RKO (cell line): ENCODE results near the gene KHK.

Experiments used
- DNase-seq: peaks from one replicate; pipeline ENCODE4 v3.0.0-alpha.2; 2016; ENCODE audit warnings: low spot score

KHK gene

DNA sequence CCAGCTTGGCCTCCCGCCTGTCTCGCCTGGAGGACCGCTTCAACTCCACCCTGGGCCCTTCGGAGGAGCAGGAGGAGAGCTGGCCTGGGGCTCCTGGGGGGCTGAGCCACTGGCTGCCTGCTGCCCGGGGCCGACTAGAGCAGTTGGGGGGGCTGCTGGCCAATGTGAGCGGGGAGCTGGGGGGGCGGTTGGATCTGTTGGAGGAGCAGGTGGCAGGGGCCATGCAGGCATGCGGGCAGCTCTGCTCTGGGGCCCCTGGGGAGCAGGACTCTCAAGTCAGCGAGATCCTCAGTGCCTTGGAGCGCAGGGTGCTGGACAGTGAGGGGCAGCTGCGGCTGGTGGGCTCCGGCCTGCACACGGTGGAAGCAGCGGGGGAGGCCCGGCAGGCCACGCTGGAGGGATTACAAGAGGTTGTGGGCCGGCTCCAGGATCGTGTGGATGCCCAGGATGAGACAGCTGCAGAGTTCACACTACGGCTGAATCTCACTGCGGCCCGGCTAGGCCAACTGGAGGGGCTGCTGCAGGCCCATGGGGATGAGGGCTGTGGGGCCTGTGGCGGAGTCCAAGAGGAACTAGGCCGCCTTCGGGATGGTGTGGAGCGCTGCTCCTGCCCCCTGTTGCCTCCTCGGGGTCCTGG is 3.7 kb upstream of the KHK start:
- no peak for DNase-seq

DNA sequence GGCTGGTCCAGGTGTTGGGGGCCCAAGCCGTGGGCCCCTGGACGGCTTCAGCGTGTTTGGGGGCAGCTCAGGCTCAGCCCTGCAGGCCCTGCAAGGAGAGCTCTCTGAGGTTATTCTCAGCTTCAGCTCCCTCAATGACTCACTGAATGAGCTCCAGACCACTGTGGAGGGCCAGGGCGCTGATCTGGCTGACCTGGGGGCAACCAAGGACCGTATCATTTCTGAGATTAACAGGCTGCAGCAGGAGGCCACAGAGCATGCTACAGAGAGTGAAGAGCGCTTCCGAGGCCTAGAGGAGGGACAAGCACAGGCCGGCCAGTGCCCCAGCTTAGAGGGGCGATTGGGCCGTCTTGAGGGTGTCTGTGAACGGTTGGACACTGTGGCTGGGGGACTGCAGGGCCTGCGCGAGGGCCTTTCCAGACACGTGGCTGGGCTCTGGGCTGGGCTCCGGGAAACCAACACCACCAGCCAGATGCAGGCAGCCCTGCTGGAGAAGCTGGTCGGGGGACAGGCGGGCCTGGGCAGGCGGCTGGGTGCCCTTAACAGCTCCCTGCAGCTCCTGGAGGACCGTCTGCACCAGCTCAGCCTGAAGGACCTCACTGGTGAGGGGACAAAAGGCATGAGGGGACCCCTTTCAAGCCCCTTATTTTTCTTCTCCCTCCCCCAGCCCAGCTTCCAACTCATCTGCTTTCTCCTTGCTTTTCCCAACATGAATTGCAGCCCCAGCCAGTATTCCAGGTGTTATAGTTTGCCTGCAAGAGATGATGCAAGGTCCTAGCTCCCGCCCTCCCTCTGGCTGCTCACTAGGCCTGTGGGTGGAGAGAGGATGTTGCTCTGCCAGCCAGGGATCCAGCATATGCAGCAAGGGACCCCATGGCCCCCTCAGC is 2.9 kb upstream of the KHK start:
- no peak for DNase-seq

DNA sequence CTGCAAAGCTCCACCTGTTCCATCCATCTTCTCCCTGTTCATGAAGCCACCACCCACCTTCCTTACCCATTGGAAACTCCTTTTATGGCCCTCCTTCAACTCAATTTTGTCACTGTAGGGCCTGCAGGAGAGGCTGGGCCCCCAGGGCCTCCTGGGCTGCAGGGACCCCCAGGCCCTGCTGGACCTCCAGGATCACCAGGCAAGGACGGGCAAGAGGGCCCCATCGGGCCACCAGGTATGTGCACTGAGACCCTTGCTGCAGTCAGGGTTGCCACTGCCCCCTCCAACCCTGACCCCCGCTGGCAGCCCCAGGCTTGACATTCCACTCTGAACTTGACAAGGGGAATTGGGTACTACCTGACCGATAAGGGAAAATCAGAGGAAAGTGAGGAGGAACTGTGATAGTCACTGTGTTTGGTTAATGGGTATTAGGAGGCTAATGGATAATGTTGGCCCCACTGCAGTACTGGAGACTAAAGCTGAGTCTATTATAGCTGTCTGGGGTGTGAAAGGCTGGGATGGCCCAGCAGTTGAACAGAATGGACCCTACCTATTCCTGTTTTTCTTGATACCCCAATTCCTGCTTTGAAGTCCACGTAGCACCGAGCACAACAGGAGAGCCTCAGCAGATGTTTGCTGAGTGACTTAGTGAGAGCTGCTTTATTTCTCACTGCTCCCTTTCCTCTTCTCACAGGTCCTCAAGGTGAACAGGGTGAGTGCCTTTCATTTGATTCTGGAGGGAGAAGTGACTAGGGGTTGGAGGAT is 2.1 kb upstream of the KHK start:
- no peak for DNase-seq

- DNase-seq = no peak
Measured at GRCh38 chr2:27085062-27085672, 1.4 kb upstream of the KHK start.

- DNase-seq = peak; percentile 70
Measured at GRCh38 chr2:27085673-27086089, 891 bp upstream of the KHK start.

DNA sequence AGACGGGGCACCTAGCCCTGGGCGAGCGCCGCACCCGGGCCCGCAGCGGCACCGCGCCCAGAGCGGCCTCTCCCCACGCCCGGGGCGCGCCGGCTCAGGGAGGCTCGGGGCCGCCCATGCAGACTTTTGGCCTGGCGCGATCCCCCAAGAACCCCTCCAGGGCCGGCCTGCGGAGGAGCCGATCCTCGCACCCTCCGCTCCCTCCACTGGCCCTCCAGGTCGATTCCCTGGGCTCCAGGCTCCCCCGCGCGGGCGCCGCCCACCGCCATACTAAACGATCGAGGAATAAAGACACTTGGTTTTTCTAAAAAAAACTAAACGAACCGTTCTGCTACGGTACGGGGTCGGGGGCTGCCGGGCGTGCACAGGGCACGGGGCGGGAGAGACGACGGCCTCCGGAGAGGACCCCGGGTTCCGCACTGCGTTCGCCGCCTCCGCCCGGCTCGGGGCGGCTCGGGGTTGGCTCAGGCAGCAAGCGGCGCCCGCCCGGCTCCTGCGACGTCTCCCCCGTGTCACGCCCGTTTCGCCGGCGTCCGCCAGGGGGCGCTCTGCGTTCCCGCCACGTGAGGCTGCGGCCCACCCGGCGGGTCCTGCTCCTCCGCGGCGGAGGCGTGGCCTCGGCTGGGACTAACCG is 365 bp upstream of the KHK start:
- peak; percentile 92 for DNase-seq

GRCh38 chr2:27087823-27088410 is 1.3 kb downstream of the KHK start:
- DNase-seq = no peak

- DNase-seq = no peak
Measured at GRCh38 chr2:27088634-27089033, 2.1 kb downstream of the KHK start.

DNA sequence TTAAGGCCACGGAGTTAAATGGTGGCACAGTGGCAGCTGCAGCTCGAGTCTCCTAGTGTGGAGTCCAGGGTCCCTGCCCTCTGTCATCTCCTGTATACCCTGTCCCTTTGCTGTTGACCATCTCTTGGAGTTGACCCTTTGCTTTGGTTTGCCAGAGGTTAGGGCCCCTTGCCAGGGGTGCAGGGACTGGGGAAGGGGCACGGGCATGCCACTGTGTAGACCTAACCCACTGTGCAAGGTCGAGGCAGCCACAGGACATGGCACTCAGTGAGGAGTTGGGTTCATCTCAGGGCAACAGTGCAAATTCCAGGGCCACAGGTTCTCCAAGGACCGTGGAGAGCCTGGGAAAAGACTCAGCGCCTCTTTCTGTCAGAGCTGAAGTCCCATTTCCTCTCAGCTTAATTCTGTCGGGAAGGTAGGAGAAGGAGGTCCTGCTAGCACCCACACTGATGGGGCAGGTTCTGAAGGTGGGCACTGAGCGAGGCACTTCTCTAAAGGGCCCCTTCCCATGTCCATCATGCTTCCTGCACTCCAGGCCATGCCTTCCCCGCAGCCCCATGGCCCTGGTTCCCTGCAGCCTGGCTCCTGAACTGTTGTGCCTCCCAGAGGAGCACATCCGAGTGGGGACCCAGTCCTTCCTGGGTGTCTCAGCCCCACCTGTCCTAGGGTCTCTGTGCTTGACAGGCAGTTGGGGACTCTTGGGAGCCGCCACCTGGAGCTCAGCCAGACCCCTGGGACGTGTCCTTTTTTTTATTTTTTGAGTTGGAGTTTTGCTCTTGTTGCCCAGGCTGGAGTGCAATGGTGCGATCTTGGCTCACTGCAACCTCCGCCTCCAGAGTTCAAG is 2.8 kb downstream of the KHK start:
- DNase-seq = no peak

- DNase-seq = no peak
Measured at GRCh38 chr2:27091746-27092695, 5.4 kb downstream of the KHK start.

DNA sequence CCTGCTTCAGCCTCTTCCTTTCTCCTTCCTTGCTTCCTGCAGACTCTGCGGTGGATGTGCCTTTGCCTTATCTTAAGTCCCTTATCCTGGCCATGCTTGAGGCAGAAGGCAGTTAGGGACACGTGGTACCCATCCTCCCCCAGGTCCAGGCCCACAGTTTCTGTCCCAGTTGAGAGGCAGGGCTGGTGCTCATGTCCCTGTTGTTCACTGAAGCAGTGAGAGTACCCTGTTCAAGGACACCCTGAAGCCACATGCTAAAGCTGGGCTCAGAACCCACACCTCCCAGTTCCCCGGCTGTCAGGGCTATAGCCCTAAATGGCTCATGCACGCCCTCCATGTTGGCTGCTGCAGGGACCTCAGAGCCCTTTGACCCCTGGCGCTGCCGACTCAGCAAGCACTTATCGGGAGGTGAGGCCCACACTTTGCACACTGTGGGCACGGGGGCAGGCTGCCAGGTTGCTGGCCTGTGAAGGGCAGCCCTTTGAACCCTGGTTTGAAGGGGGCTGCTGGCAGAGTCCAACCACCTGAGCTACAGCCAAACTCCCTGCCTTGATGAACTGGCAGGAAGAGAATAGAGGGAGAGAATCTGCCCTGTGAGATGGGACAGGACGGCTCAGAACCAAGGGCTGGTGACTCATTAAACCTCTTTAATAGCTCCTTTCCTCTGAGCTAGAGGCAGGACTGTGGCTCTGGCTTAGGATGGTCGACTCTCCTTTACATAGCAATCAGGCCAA is 6.3 kb downstream of the KHK start:
- no peak for DNase-seq

- DNase-seq = no peak
Measured at GRCh38 chr2:27093430-27094352, 7.1 kb downstream of the KHK start.

DNA sequence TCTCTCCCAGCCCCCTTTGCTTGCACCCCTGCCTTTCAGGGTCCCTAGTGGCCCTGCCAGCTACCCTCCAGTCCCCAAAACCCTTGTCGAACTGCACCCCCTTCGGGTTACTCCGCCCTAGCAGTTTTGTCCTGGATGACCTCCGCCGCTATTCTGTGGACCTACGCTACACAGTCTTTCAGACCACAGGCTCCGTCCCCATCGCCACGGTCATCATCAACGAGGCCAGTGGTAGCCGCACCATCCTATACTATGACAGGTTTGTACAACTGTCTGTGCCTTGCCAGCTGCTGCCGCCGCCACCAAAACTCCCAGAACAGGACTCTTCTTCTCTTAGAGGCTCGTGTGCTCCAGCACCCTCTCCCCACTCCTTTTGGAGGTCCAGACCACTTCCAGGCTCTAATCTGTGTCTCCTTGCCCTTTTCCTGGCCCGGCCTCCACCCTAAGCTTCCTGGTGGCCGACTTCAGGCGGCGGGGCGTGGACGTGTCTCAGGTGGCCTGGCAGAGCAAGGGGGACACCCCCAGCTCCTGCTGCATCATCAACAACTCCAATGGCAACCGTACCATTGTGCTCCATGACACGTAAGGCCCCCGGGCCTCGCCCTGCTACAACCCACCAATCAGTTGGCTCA is 7.9 kb downstream of the KHK start:
- no peak for DNase-seq

DNA sequence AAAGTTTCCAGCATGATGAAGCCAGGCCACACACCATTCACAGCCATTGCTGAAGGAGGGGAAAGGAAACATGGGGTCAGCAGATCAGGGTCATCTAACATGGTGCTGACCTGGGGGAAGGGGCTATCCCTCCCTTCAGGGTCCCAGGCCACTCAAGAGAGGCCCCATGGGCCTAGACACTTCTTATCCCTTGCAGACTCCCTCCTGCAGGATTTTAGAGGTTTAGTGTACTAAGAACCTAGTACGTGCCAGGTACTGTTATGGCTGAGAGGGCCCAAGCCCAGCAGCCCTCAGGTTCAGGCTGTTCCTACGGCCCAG is 8.8 kb downstream of the KHK start:
- DNase-seq = no peak

DNA sequence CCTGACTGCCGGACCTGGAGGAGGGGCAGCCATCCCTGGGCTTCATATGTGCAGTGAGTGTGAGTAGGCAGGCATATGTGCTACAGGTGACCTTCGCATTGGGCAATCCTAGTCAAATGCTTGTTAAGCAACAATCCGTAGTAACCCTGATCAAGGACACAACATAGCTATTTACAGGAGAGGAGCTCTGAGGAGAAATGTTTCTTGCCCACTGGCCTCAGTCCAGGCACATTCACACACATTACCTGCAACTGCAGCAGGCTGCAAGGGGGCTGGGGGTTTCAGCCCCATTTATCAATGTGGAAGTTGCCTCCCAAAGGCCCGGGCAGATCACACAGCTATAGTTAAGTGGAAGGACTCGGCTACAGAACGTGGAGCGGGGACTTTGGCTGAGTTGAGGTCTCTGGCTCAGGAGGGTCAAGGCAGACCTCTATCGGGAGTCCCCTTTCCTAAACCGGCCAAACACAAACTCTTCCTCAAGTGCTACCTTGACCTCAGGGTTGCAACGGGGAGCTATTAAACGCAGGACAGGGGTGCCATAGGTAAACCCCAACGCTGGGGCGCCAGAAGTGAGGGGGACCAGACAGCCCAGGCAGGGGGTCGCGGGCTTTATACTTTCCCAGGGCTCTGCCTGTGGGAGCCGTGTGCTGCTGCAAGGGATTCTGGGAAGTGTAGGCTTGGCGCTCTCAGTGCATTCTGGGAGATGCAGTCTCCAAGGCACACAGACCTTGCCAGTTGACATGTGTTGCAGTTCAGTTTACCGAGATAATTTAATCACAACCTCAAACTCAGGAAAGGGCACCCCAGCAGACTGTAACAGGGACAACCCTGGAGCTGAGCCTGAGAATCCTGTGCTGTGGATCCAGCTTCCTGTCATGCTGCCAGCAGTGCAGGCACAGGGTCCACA is 9.4 kb downstream of the KHK start:
- peak; percentile 36 for DNase-seq

DNA sequence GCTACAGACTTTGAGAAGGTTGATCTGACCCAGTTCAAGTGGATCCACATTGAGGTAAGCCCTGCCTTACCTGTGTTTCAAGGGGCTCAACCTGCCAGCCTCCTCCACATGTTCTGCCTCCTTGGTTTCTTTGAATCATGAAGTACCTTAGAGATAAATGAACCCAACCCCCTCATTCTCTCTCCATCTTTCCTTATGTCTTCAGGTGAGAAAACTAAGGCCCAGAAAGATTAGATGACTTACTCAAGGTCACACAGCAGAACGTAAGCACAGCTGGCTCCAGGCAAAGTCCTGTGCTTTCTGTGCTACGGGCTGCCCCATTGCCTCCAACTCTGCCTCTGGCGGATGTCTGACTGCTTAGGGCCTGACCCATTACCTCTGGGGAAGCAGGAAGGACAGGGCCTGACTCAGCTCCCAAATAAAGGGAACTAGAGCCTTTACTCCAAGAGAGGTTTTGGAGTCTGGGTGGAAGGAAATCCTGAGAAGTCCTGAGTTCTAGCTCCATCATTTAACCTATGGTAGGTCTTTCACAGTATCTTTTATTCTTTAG is 10.3 kb downstream of the KHK start:
- no peak for DNase-seq
